A673 (cell line): ENCODE results near the gene TM6SF1. TPM values are rescaled to one million over a fixed set of nuclear protein-coding genes. Genes with fewer than 3 reads are reported as not detected.

Experiments
- BruUV-seq: library from RNA; stranded (reverse); fragments of 400-500 nt; replicated peaks from 2 replicates; lab custom pipeline; 2021; lab: Mats Ljungman, UMichigan
- CTCF ChIA-PET: fragments of 300-600 bp; sonication (Branson Sonifier 250); formaldehyde crosslinking; loops from one replicate; lab custom pipeline; 2022; ENCODE audit warnings: antibody characterized with exemption; lab: Charles Lee
- POLR2A ChIA-PET: fragments of 300-600 bp; sonication (Branson Sonifier 250); formaldehyde crosslinking; loops from one replicate; lab custom pipeline; 2022; ENCODE audit warnings: antibody characterized with exemption; ENCODE audit not compliant: low non-redundant PET; lab: Charles Lee
- DNase-seq: peaks from one replicate; pipeline ENCODE4 v3.0.0-alpha.2; 2015; ENCODE audit warnings: low spot score
- H3K27ac ChIP-seq: fragments of 200-600 bp; sonication (generic); 2 replicates; pipeline ENCODE4 v1.5.1; 2016; ENCODE audit warnings: mixed run types, low read depth, mild to moderate bottlenecking, mixed read lengths, antibody characterized with exemption, low read length; ENCODE audit not compliant: poor library complexity, severe bottlenecking
- H3K27me3 ChIP-seq: fragments of 200-600 bp; sonication (generic); replicated peaks from 2 replicates; pipeline ENCODE4 v1.6.1; 2017; ENCODE audit warnings: mixed run types, low read depth, mild to moderate bottlenecking, mixed read lengths, antibody characterized with exemption, low read length; ENCODE audit not compliant: insufficient read depth, poor library complexity
- H3K36me3 ChIP-seq: fragments of 200-600 bp; sonication (generic); 2 replicates; pipeline ENCODE4 v1.6.1; 2016; ENCODE audit warnings: mixed run types, mild to moderate bottlenecking, mixed read lengths, antibody characterized with exemption, low read length; ENCODE audit not compliant: insufficient read depth, poor library complexity, severe bottlenecking
- H3K4me1 ChIP-seq: fragments of 200-600 bp; sonication (generic); 2 replicates; pipeline ENCODE4 v1.6.1; 2017; ENCODE audit warnings: mixed run types, mild to moderate bottlenecking, mixed read lengths, antibody characterized with exemption, low read length; ENCODE audit not compliant: insufficient read depth, poor library complexity, severe bottlenecking
- H3K4me3 ChIP-seq: fragments of 200-600 bp; sonication (generic); 2 replicates; pipeline ENCODE4 v1.5.1; 2016; ENCODE audit warnings: low read depth, mixed run types, mild to moderate bottlenecking, mixed read lengths, low read length; ENCODE audit not compliant: poor library complexity, severe bottlenecking
- H3K9me3 ChIP-seq: fragments of 200-600 bp; sonication (generic); 2 replicates; pipeline ENCODE4 v1.6.1; 2016; ENCODE audit warnings: mixed run types, low read depth, mild to moderate bottlenecking, mixed read lengths, antibody characterized with exemption, low read length; ENCODE audit not compliant: poor library complexity, severe bottlenecking
- CTCF ChIP-seq: fragments of 300-800, 200-600 bp; sonication (generic); conservative IDR thresholded peaks from 2 replicates; pipeline ENCODE4 v1.5.1; 2017; ENCODE audit warnings: low read depth, mild to moderate bottlenecking, antibody characterized with exemption, low read length, moderate library complexity, mixed read lengths
- EZH2 ChIP-seq: fragments of 200-600 bp; sonication (generic); IDR thresholded peaks from 2 replicates; pipeline ENCODE4 v1.6.1; 2017; ENCODE audit warnings: borderline replicate concordance, low read depth, mild to moderate bottlenecking, mixed read lengths, antibody characterized with exemption, low read length; ENCODE audit not compliant: poor library complexity, severe bottlenecking
- intact Hi-C: fragments of 100-400 bp; cut with micrococcal nuclease; formaldehyde crosslinking; loops from one replicate; pipeline ENCODE4 v1.10.0; 2022; ENCODE audit not compliant: unreplicated experiment
- total RNA-seq: library from RNA; stranded (reverse); gene quantifications from 2 replicates; pipeline ENCODE4 v1.2.3, GENCODE V29; 2021

The TM6SF1 gene
- total RNA-seq, 1 experiment from 2014 or later: 1.8 TPM

GRCh38 chr15:83065431-83065830 is 42.0 kb upstream of the TM6SF1 start:
- Histone ChIP-seq H3K27ac (peak overlapping the region; percentile 91), H3K36me3 (no peaks in the 10 kb centered on the region), H3K4me3 (peak overlapping the region; percentile 95), H3K4me1 (peaks cover 48% of the 10 kb centered on the region), H3K27me3 (no peaks in the 10 kb centered on the region), H3K9me3 (no peaks in the 10 kb centered on the region)
- BruUV-seq: no TSS peak
- TF ChIP-seq EZH2 (no peak), CTCF (no peak)
- intact Hi-C loops: no loop called here
- ChIA-PET CTCF (no interaction called here), POLR2A (no interaction called here)
- no peak for DNase-seq

- TF ChIP-seq EZH2 (no peak), CTCF (no peak)
- DNase-seq: peak; percentile 41
- no TSS peak for BruUV-seq
- Histone ChIP-seq H3K4me1 (peaks cover 42% of the 10 kb centered on the region), H3K27me3 (no peaks in the 10 kb centered on the region), H3K4me3 (peak overlapping the region; percentile 95), H3K36me3 (no peaks in the 10 kb centered on the region), H3K9me3 (no peaks in the 10 kb centered on the region), H3K27ac (peak overlapping the region; percentile 91)
- ChIA-PET CTCF (no interaction called here), POLR2A (interaction anchor here (0.7 kb wide), 1 partner anchor 12 kb away, joined by 6 read pairs; no protein-coding TSS in a partner anchor)
- intact Hi-C loops: no loop called here
Measured at GRCh38 chr15:83066034-83066733, 41.3 kb upstream of the TM6SF1 start.

GRCh38 chr15:83066734-83067637 is 40.5 kb upstream of the TM6SF1 start, which contains the start of gene BTBD1:
Gene BTBD1 (minus strand): TSS chr15:83067252. CDS start chr15:83067151, 101 bp downstream.
- Histone ChIP-seq H3K27ac (peak within 1 kb of the TSS; percentile 91), H3K4me3 (peak within 1 kb of the TSS; percentile 95), H3K9me3 (no peaks in the 10 kb centered on the region), H3K36me3 (no peaks in the 10 kb centered on the region), H3K4me1 (peaks cover 35% of the 10 kb centered on the region), H3K27me3 (no peaks in the 10 kb centered on the region)
- TF ChIP-seq CTCF (0 out of 2 replicates have a peak, but pooled peaks have one; percentile 8), EZH2 (no peak)
- intact Hi-C loops: no loop called here
- no TSS peak for BruUV-seq
- ChIA-PET POLR2A (interaction anchor here (0.7 kb wide), 1 partner anchor 11 kb away, joined by 6 read pairs; no protein-coding TSS in a partner anchor), CTCF (no interaction called here)
- peak; percentile 90 for DNase-seq
